K562 (cell line): ENCODE measurements around the gene RABIF. TPM values are rescaled to one million over a fixed set of nuclear protein-coding genes. Genes with fewer than 3 reads are reported as not detected.

Experiments
- ATAC-seq: fragments of 200-7000 bp; cut with Tn5 transposase; 3 replicates; pipeline ENCODE4 v1.9.1; 2020; ENCODE audit warnings: moderate library complexity
- BruUV-seq: library from RNA; stranded (reverse); fragments of 400-500 nt; replicated peaks from 2 replicates; lab custom pipeline; 2021; lab: Mats Ljungman, UMichigan
- CTCF ChIA-PET: fragments of 300-600 bp; formaldehyde crosslinking; extraction: SDS; loops from one replicate; lab custom pipeline; 2021; ENCODE audit warnings: low intra/inter-chr PET ratio; lab: Yijun Ruan, JAX
- POLR2A ChIA-PET: fragments of 300-600, 350-650 bp; sonication (Branson Sonifier 250); formaldehyde crosslinking; extraction: SDS; loops from one replicate; lab custom pipeline; 2021; ENCODE audit warnings: antibody characterized with exemption, inconsistent platforms; lab: Yijun Ruan, JAX
- DNase-seq, 4 experiments: peaks; one replicate each; pipeline versions ENCODE4 v3.0.0 to v3.0.0-alpha.2; 2011 to 2018; ENCODE audit warnings: low spot score in 3 of 4, mixed read lengths in 3 of 4; ENCODE audit errors: extremely low read depth in 1 of 4
- FAIRE-seq: peaks from 2 replicates; lab custom pipeline; 2011; peaks lifted over from hg19 to GRCh38; lab: Jason Lieb, UNC
- H2AFZ ChIP-seq: 2 replicates; pipeline ENCODE4 v1.6.0; 2011; ENCODE audit warnings: low read depth, low read length, control low read depth, inconsistent platforms
- H3K27ac ChIP-seq: fragments of 200-600 bp; 3 replicates; pipeline ENCODE4 v1.8.0; 2011; ENCODE audit warnings: low read depth, mild to moderate bottlenecking, control low read depth, inconsistent platforms, low read length, moderate library complexity, mixed read lengths; ENCODE audit errors: extremely low read depth
- H3K27me3 ChIP-seq, 2 experiments: fragments of 300-600 bp in 1 of 2; 2 replicates in 1 of 2; 3 replicates in 1 of 2; pipeline versions ENCODE4 v1.6.0 to v1.8.0; 2011; ENCODE audit warnings: inconsistent platforms in 2 of 2, low read length in 2 of 2, mild to moderate bottlenecking in 1 of 2, mixed read lengths in 1 of 2, moderate library complexity in 1 of 2; ENCODE audit not compliant: control insufficient read depth in 2 of 2, insufficient read depth in 2 of 2
- H3K36me3 ChIP-seq: fragments of 300-600 bp; 3 replicates; pipeline ENCODE4 v1.8.0; 2011; ENCODE audit warnings: mild to moderate bottlenecking, low read length, inconsistent platforms; ENCODE audit not compliant: control insufficient read depth, insufficient read depth
- H3K4me1 ChIP-seq, 2 experiments: fragments of 200-600 bp in 1 of 2; replicated peaks in 1 of 2; 2 replicates in 1 of 2; 3 replicates in 1 of 2; pipeline versions ENCODE4 v1.5.1 to v1.8.0; 2011; ENCODE audit warnings: inconsistent platforms in 2 of 2, low read length in 2 of 2, mild to moderate bottlenecking in 1 of 2, mixed read lengths in 1 of 2, moderate library complexity in 1 of 2; ENCODE audit not compliant: control insufficient read depth in 2 of 2, insufficient read depth in 2 of 2
- H3K4me2 ChIP-seq: 2 replicates; pipeline ENCODE4 v1.6.1; 2011; ENCODE audit warnings: low read length, control low read depth, inconsistent platforms, mixed read lengths; ENCODE audit not compliant: insufficient read depth
- H3K4me3 ChIP-seq: fragments of 200-600 bp; sonication (generic), shearing (Covaris generic); 2 replicates; pipeline ENCODE4 v1.5.1; 2016; ENCODE audit warnings: control low read depth, inconsistent platforms
- H3K79me2 ChIP-seq: fragments of 200-600 bp; 3 replicates; pipeline ENCODE4 v1.8.0; 2011; ENCODE audit warnings: low read length, inconsistent platforms; ENCODE audit not compliant: control insufficient read depth, insufficient read depth
- H3K9ac ChIP-seq, 2 experiments: 2 replicates each; pipeline versions ENCODE4 v1.6.0 to v1.6.1; 2011; ENCODE audit warnings: low read depth in 2 of 2, low read length in 2 of 2, control low read depth in 1 of 2, inconsistent platforms in 1 of 2, mild to moderate bottlenecking in 1 of 2, mixed read lengths in 1 of 2; ENCODE audit not compliant: insufficient read depth in 1 of 2
- H3K9me1 ChIP-seq: one replicate; pipeline ENCODE4 v1.6.0; 2011; ENCODE audit warnings: inconsistent platforms, mild to moderate bottlenecking, low read length, moderate library complexity; ENCODE audit not compliant: control insufficient read depth, insufficient read depth
- H3K9me3 ChIP-seq: replicated peaks from 2 replicates; pipeline ENCODE4 v1.5.1; 2011; ENCODE audit warnings: low read depth, low read length, inconsistent platforms; ENCODE audit not compliant: control insufficient read depth, insufficient read depth
- H4K20me1 ChIP-seq: replicated peaks from 2 replicates; pipeline ENCODE4 v1.6.1; 2011; ENCODE audit warnings: low read length, inconsistent platforms, mixed read lengths; ENCODE audit not compliant: control insufficient read depth, insufficient read depth
- WGBS: fragments of 100-300 bp; shearing (Covaris generic); methylation state at CpG from one replicate; pipeline ENCODE4 v1.1.6; 2016; ENCODE audit warnings: low coverage, mixed read lengths; ENCODE audit not compliant: insufficient coverage; ENCODE audit errors: missing lambda C conversion rate; 5-methylcytosine and 5-hydroxymethylcytosine counted together
- in situ Hi-C: fragments of 300-500 bp; cut with MboI; formaldehyde crosslinking; loops from 4 replicates; pipeline ENCODE4 v1.15.0; 2018; ENCODE audit warnings: inconsistent platforms, mixed read lengths
- intact Hi-C: fragments of 100-400 bp; cut with micrococcal nuclease; formaldehyde crosslinking; loops from 2 replicates; pipeline ENCODE4 v1.14.2; 2022
- polyA plus RNA-seq, 8 experiments: library from polyadenylated mRNA; depleted of rRNA in 4 of 8; stranded (reverse) in 5 of 8; unstranded in 3 of 8; fragments of >200 nt; fragmentation: Nextera tagmentation in 2 of 8; fragmentation: Illumina TruSeq in 1 of 8; extraction: Ambion mirVana in 2 of 8; extraction: Trizol in 1 of 8; gene quantifications; 2 replicates each; pipeline versions ENCODE4 v1.2.1 to v1.2.3, GENCODE V29; 2011 to 2014; ENCODE audit warnings: inconsistent platforms in 1 of 8, missing spikeins in 1 of 8
- total RNA-seq, 7 experiments: library from RNA; depleted of rRNA in 6 of 7; stranded (reverse); fragments of >200 nt in 6 of 7; fragmentation: Illumina TruSeq in 2 of 7; extraction: Trizol in 2 of 7; gene quantifications; 2 replicates each; pipeline versions ENCODE4 v1.2.1 to v1.2.3, GENCODE V29; 2011 to 2021; ENCODE audit warnings: low replicate concordance in 1 of 7
- TF ChIP-seq, protein P1 (sequence below): sonication (generic); formaldehyde crosslinking; IDR thresholded peaks from 2 replicates; pipeline ENCODE4 v1.8.0; 2022; ENCODE audit warnings: mild to moderate bottlenecking, missing genetic modification reagents, borderline replicate concordance

The RABIF gene
- total and polyA plus RNA-seq, 9 of the 15 experiments (the other 6 are each of a cell fraction or from before 2014, with no cell fraction given) = 7.4 to 20.1 (median 11.0) TPM

DNA sequence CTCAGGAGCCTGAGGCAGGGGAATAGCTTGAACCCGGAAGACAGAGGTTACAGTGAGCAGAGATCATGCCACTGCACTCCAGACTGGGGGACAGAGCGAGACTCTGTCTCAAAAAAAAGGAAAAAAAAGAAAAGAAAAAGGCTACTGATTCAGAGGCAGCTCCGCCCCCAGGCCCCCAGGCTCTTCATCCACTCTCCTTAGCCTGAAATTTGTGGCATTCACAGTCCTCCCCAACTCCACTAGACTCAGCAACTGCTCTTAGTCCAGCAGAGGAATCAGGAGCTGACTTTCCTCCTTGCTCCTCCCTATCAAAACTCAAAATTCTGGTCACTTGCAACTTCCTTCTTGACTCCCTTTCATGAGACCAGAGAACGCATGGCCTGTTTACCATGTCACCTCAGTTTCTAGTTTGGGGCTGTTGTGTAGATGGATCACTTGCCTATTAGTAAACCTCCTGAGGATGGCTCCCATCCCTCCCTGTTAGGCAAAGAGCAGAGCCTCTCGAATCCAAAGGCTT lies 51.1 kb downstream of the RABIF start:
- no peak overlapping the region for H3K9ac ChIP-seq
- TF ChIP-seq, protein P1, sequence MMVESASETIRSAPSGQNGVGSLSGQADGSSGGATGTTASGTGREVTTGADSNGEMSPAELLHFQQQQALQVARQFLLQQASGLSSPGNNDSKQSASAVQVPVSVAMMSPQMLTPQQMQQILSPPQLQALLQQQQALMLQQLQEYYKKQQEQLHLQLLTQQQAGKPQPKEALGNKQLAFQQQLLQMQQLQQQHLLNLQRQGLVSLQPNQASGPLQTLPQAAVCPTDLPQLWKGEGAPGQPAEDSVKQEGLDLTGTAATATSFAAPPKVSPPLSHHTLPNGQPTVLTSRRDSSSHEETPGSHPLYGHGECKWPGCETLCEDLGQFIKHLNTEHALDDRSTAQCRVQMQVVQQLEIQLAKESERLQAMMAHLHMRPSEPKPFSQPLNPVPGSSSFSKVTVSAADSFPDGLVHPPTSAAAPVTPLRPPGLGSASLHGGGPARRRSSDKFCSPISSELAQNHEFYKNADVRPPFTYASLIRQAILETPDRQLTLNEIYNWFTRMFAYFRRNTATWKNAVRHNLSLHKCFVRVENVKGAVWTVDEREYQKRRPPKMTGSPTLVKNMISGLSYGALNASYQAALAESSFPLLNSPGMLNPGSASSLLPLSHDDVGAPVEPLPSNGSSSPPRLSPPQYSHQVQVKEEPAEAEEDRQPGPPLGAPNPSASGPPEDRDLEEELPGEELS (CRISPR knock-in tag) = no peak
- no peak for ATAC-seq
- H3K36me3 ChIP-seq = no peaks in the 10 kb centered on the region
- no peaks in the 10 kb centered on the region for H4K20me1 ChIP-seq
- 36% methylated on average over 5 of the region's 5 CpGs for WGBS
- in situ Hi-C loops (no loop called here), intact Hi-C loops (no loop called here)
- peak overlapping the region; percentile 70 for H2AFZ ChIP-seq
- peaks cover 2 to 5% of the 10 kb centered on the region in 2 experiments; a peak in 1 of 5 replicates for H3K27me3 ChIP-seq
- H3K4me1 ChIP-seq = peaks cover 0 to 3% of the 10 kb centered on the region in 2 experiments; a peak in 2 of 5 replicates
- no peaks in the 10 kb centered on the region for H3K9me1 ChIP-seq
- ChIA-PET CTCF (no interaction called here), POLR2A (interaction anchor here (0.5 to 0.7 kb wide), 2 partner anchors 11 to 17 kb away, joined by 3 read pairs; no protein-coding TSS in a partner anchor)
- no peak for DNase-seq
- no TSS peak for BruUV-seq
- no peak overlapping the region for H3K4me2 ChIP-seq
- H3K79me2 ChIP-seq = no peaks in the 10 kb centered on the region
- no peaks in the 10 kb centered on the region for H3K9me3 ChIP-seq
- no peak overlapping the region for H3K4me3 ChIP-seq
- FAIRE-seq = no peak
- no peak overlapping the region for H3K27ac ChIP-seq
